SK-N-MC (cell line): Measurements from ENCODE around the gene ABI2.

Experiments used
- DNase-seq: peaks from one replicate; pipeline ENCODE4 v3.0.0-alpha.2; 2011; ENCODE audit warnings: low read depth, low spot score
- H3K27ac ChIP-seq: fragments of 200-600 bp; sonication (generic); 2 replicates; pipeline ENCODE4 v1.5.1; 2016; ENCODE audit warnings: mixed run types
- H3K36me3 ChIP-seq: fragments of 200-600 bp; sonication (generic); 2 replicates; pipeline ENCODE4 v1.6.1; 2017; ENCODE audit warnings: antibody characterized with exemption, low read length, mixed read lengths; ENCODE audit not compliant: insufficient read depth
- H3K4me3 ChIP-seq: fragments of 200-600 bp; sonication (generic); 2 replicates; pipeline ENCODE4 v1.5.1; 2016
- H3K9ac ChIP-seq: fragments of 200-600 bp; sonication (generic); 2 replicates; pipeline ENCODE4 v1.8.0; 2017; ENCODE audit warnings: mixed run types, mixed read lengths; ENCODE audit not compliant: insufficient read length
- H3K9me3 ChIP-seq: fragments of 200-600 bp; sonication (generic); 2 replicates; pipeline ENCODE4 v1.6.1; 2017; ENCODE audit warnings: low read depth, mild to moderate bottlenecking, antibody characterized with exemption, low read length, moderate library complexity, mixed read lengths
- EZH2 ChIP-seq: fragments of 200-600 bp; sonication (generic); IDR thresholded peaks from one replicate; pipeline ENCODE4 v1.6.1; 2017; ENCODE audit warnings: antibody characterized with exemption
- FOXP2 ChIP-seq: optimal IDR thresholded peaks from 2 replicates; pipeline ENCODE3; 2011; ENCODE audit warnings: mild to moderate bottlenecking, moderate library complexity; ENCODE audit not compliant: insufficient read depth; ENCODE audit errors: extremely low read length, control extremely low read depth
- POLR2AphosphoS5 ChIP-seq: IDR thresholded peaks from 2 replicates; pipeline ENCODE4 v1.6.1; 2012; ENCODE audit warnings: mild to moderate bottlenecking, low read depth, low read length, borderline replicate concordance

ABI2 gene

GRCh38 chr2:203431391-203432185 is 103.4 kb downstream of the ABI2 start:
- H3K9ac ChIP-seq = no peak overlapping the region
- no peak for DNase-seq

GRCh38 chr2:203432811-203433210 is 104.6 kb downstream of the ABI2 start:
- no peak overlapping the region for H3K4me3 ChIP-seq
- H3K9me3 ChIP-seq = no peaks in the 10 kb centered on the region
- H3K36me3 ChIP-seq = peaks cover 18% of the 10 kb centered on the region
- TF ChIP-seq POLR2AphosphoS5 (no peak), EZH2 (no peak), FOXP2 (no peak)
- no peak overlapping the region for H3K27ac ChIP-seq
- no peak overlapping the region for H3K9ac ChIP-seq
- DNase-seq = no peak

More at GRCh38 chr2:203431391-203432185, 103.4 kb downstream of the ABI2 start:
- H3K9me3 ChIP-seq = no peaks in the 10 kb centered on the region
- H3K27ac ChIP-seq = no peak overlapping the region
- no peak overlapping the region for H3K4me3 ChIP-seq
- TF ChIP-seq POLR2AphosphoS5 = no peak
- no peak for TF ChIP-seq FOXP2
- TF ChIP-seq EZH2 = no peak
- peaks cover 27% of the 10 kb centered on the region for H3K36me3 ChIP-seq

- DNase-seq = no peak
- peaks cover 12% of the 10 kb centered on the region for H3K36me3 ChIP-seq
- no peak overlapping the region for H3K9ac ChIP-seq
- TF ChIP-seq FOXP2 (no peak), POLR2AphosphoS5 (no peak), EZH2 (no peak)
- no peaks in the 10 kb centered on the region for H3K9me3 ChIP-seq
- no peak overlapping the region for H3K27ac ChIP-seq
- no peak overlapping the region for H3K4me3 ChIP-seq
Observed at GRCh38 chr2:203436496-203436895, 108.3 kb downstream of the ABI2 start.

GRCh38 chr2:203437511-203437910 is 109.3 kb downstream of the ABI2 start:
- H3K9me3 ChIP-seq = no peaks in the 10 kb centered on the region

GRCh38 chr2:203438528-203438927 is 110.3 kb downstream of the ABI2 start:
- Histone ChIP-seq H3K27ac (no peak overlapping the region), H3K36me3 (peaks cover 22% of the 10 kb centered on the region), H3K4me3 (no peak overlapping the region), H3K9me3 (no peaks in the 10 kb centered on the region), H3K9ac (no peak overlapping the region)
- DNase-seq = no peak
- TF ChIP-seq FOXP2 (no peak), POLR2AphosphoS5 (no peak), EZH2 (no peak)

More at GRCh38 chr2:203437511-203437910, 109.3 kb downstream of the ABI2 start:
- no peak overlapping the region for H3K27ac ChIP-seq
- DNase-seq = no peak
- H3K36me3 ChIP-seq = peaks cover 23% of the 10 kb centered on the region
- no peak overlapping the region for H3K9ac ChIP-seq
- no peak overlapping the region for H3K4me3 ChIP-seq
- TF ChIP-seq POLR2AphosphoS5 (no peak), FOXP2 (no peak), EZH2 (no peak)

GRCh38 chr2:203440671-203441070 is 112.5 kb downstream of the ABI2 start:
- Histone ChIP-seq H3K4me3 (no peak overlapping the region), H3K36me3 (peaks cover 22% of the 10 kb centered on the region), H3K9me3 (no peaks in the 10 kb centered on the region), H3K27ac (no peak overlapping the region), H3K9ac (no peak overlapping the region)
- TF ChIP-seq EZH2 (no peak), FOXP2 (no peak), POLR2AphosphoS5 (no peak)
- no peak for DNase-seq

- Histone ChIP-seq H3K9me3 (no peaks in the 10 kb centered on the region), H3K36me3 (peaks cover 22% of the 10 kb centered on the region), H3K4me3 (no peak overlapping the region), H3K9ac (no peak overlapping the region), H3K27ac (no peak overlapping the region)
- DNase-seq = no peak
- no peak for TF ChIP-seq EZH2
- no peak for TF ChIP-seq FOXP2
- TF ChIP-seq POLR2AphosphoS5 = no peak
Observed at GRCh38 chr2:203441463-203441862, 113.3 kb downstream of the ABI2 start.

- no peak overlapping the region for H3K27ac ChIP-seq
- H3K36me3 ChIP-seq = peaks cover 22% of the 10 kb centered on the region
- TF ChIP-seq EZH2 (no peak), FOXP2 (no peak), POLR2AphosphoS5 (no peak)
- H3K9ac ChIP-seq = no peak overlapping the region
- no peak for DNase-seq
- no peak overlapping the region for H3K4me3 ChIP-seq
- H3K9me3 ChIP-seq = no peaks in the 10 kb centered on the region
Observed at GRCh38 chr2:203442463-203442862, 114.3 kb downstream of the ABI2 start.
